Mesendoderm (in vitro differentiated cells): Measurements from ENCODE around the gene FLVCR1.
A peak's percentile ranks its signal among the peaks of the same experiment; 100 is the strongest.

Experiments
- DNase-seq: peaks from one replicate; pipeline ENCODE4 v3.0.0; 2013
- H2AK5ac ChIP-seq: 2 replicates; pipeline ENCODE4 v1.6.1; 2013; ENCODE audit warnings: low read length, inconsistent platforms
- H2BK120ac ChIP-seq: 2 replicates; pipeline ENCODE4 v1.6.1; 2013; ENCODE audit warnings: low read depth, mild to moderate bottlenecking, low read length, moderate library complexity, mixed read lengths
- H2BK15ac ChIP-seq: replicated peaks from 2 replicates; pipeline ENCODE4 v1.6.1; 2013; ENCODE audit warnings: low read depth, mild to moderate bottlenecking, moderate library complexity
- H2BK5ac ChIP-seq: 2 replicates; pipeline ENCODE4 v1.6.1; 2013; ENCODE audit warnings: low read length, inconsistent platforms
- H3K18ac ChIP-seq: 2 replicates; pipeline ENCODE4 v1.6.1; 2013; ENCODE audit warnings: mild to moderate bottlenecking, low read length, mixed read lengths
- H3K23ac ChIP-seq: one replicate; pipeline ENCODE4 v1.6.1; 2013; ENCODE audit warnings: low read length
- H3K27ac ChIP-seq: 2 replicates; pipeline ENCODE4 v1.5.1; 2013; ENCODE audit warnings: low read depth, mild to moderate bottlenecking, inconsistent platforms, low read length, moderate library complexity
- H3K27me3 ChIP-seq: 2 replicates; pipeline ENCODE4 v1.6.1; 2013; ENCODE audit warnings: low read length, control low read depth, mild to moderate bottlenecking, inconsistent platforms; ENCODE audit not compliant: insufficient read depth, poor library complexity
- H3K36me3 ChIP-seq: 2 replicates; pipeline ENCODE4 v1.6.1; 2013; ENCODE audit warnings: low read length, inconsistent platforms; ENCODE audit not compliant: control insufficient read depth, insufficient read depth
- H3K4ac ChIP-seq: one replicate; pipeline ENCODE4 v1.6.1; 2013; ENCODE audit warnings: low read depth, mild to moderate bottlenecking, low read length, moderate library complexity
- H3K4me1 ChIP-seq: 2 replicates; pipeline ENCODE4 v1.6.1; 2013; ENCODE audit warnings: low read depth, low read length, inconsistent platforms; ENCODE audit not compliant: control insufficient read depth
- H3K4me2 ChIP-seq: 2 replicates; pipeline ENCODE4 v1.6.1; 2013; ENCODE audit warnings: low read length
- H3K4me3 ChIP-seq: 2 replicates; pipeline ENCODE4 v1.5.1; 2013; ENCODE audit warnings: mild to moderate bottlenecking, low read length
- H3K56ac ChIP-seq: one replicate; pipeline ENCODE4 v1.6.1; 2013; ENCODE audit warnings: low read length
- H3K79me1 ChIP-seq: 2 replicates; pipeline ENCODE4 v1.6.1; 2013; ENCODE audit warnings: low read length, inconsistent platforms
- H3K79me2 ChIP-seq: 2 replicates; pipeline ENCODE4 v1.6.1; 2013; ENCODE audit warnings: mild to moderate bottlenecking, low read length; ENCODE audit not compliant: control insufficient read depth, insufficient read depth
- H3K9ac ChIP-seq: 2 replicates; pipeline ENCODE4 v1.6.1; 2013; ENCODE audit warnings: low read length, inconsistent platforms
- H4K5ac ChIP-seq: one replicate; pipeline ENCODE4 v1.6.1; 2013; ENCODE audit warnings: low read length
- H4K8ac ChIP-seq: one replicate; pipeline ENCODE4 v1.6.1; 2013; ENCODE audit warnings: low read depth, mild to moderate bottlenecking, control low read depth, low read length, moderate library complexity
- WGBS: extraction: QIAGEN DNeasy Blood & Tissue Kit; methylation state at CpG from one replicate; pipeline ENCODE4 v1.1.7; 2013; ENCODE audit warnings: low lambda C conversion rate, missing lambda C conversion rate; ENCODE audit not compliant: insufficient coverage; ENCODE audit errors: extremely low coverage; 5-methylcytosine and 5-hydroxymethylcytosine counted together

FLVCR1 gene

GRCh38 chr1:212878418-212878817 lies 20.3 kb downstream of the FLVCR1 start:
- Histone ChIP-seq H3K56ac (no peak overlapping the region), H3K9ac (no peak overlapping the region), H3K4me1 (no peaks in the 10 kb centered on the region), H2AK5ac (no peak overlapping the region), H3K23ac (no peak overlapping the region), H2BK15ac (no peak overlapping the region), H4K8ac (no peak overlapping the region), H4K5ac (no peak overlapping the region), H3K79me2 (peaks cover 3% of the 10 kb centered on the region), H2BK120ac (no peak overlapping the region), H3K4me3 (no peak overlapping the region), H3K4me2 (no peak overlapping the region), H3K36me3 (peaks cover 3% of the 10 kb centered on the region), H3K18ac (no peak overlapping the region), H3K4ac (no peak overlapping the region), H2BK5ac (no peak overlapping the region), H3K27me3 (no peaks in the 10 kb centered on the region), H3K27ac (no peak overlapping the region), H3K79me1 (no peaks in the 10 kb centered on the region)
- WGBS = no CpG with 5 or more reads among the region's 6 CpGs
- DNase-seq = no peak

DNA sequence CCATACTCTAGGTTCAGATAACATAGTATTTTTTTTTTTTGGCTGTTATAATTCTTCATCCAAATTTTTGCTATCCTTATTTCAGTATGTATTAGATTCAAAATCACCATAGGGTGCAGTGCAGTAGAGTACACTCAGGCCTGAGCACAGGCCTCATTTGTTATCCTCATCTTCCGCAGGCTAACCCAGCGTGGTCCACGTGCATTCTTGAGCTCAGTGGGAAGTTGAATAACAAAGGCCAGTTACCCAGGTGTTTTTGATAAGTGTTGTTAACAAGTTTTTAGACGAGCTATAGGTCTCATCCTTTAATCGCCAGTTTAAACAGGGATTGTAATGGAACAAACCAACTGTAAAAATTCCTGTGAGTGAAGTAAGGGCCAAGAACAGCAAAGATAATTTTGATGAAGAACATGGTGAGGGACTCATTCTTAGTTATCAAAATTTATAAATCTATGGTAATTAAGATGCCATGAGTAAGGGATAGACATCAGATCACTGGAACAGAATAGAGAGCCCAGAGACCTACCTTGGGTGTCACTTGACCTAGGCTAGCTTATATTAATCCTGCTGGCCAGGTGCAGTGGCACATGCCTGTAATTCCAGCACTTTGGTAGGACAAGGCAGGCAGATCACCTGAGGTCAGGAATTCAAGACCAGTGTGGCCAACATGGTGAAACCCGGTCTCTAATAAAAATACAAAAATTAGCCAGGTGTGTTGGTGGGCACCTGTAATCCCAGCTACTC lies 22.0 kb downstream of the FLVCR1 start:
- Histone ChIP-seq H3K79me1 (no peaks in the 10 kb centered on the region), H3K27me3 (no peaks in the 10 kb centered on the region)

GRCh38 chr1:212884592-212884991 lies 26.5 kb downstream of the FLVCR1 start:
- Histone ChIP-seq H4K8ac (no peak overlapping the region), H3K36me3 (peaks cover 3% of the 10 kb centered on the region), H2BK5ac (no peak overlapping the region)

More for the DNA sequence above, 22.0 kb downstream of the FLVCR1 start:
- H4K5ac ChIP-seq = no peak overlapping the region
- H4K8ac ChIP-seq = no peak overlapping the region
- WGBS = no CpG with 5 or more reads among the region's 6 CpGs
- no peak overlapping the region for H3K23ac ChIP-seq
- H3K27ac ChIP-seq = peak overlapping the region; percentile 28
- no peak overlapping the region for H3K56ac ChIP-seq
- no peak overlapping the region for H3K9ac ChIP-seq
- H3K36me3 ChIP-seq = peaks cover 2% of the 10 kb centered on the region
- peak; percentile 20 for DNase-seq
- no peak overlapping the region for H2BK5ac ChIP-seq
- no peak overlapping the region for H2BK15ac ChIP-seq
- no peak overlapping the region for H3K4ac ChIP-seq
- H3K4me1 ChIP-seq = no peaks in the 10 kb centered on the region
- no peak overlapping the region for H3K4me2 ChIP-seq
- no peak overlapping the region for H3K18ac ChIP-seq
- no peak overlapping the region for H3K4me3 ChIP-seq
- no peaks in the 10 kb centered on the region for H3K79me2 ChIP-seq
- no peak overlapping the region for H2BK120ac ChIP-seq
- no peak overlapping the region for H2AK5ac ChIP-seq

GRCh38 chr1:212892108-212892507 lies 34.0 kb downstream of the FLVCR1 start:
- WGBS = no CpG with 5 or more reads among the region's 1 CpG
- Histone ChIP-seq H2BK5ac (no peak overlapping the region), H2BK15ac (no peak overlapping the region), H3K9ac (no peak overlapping the region), H3K27me3 (no peaks in the 10 kb centered on the region), H3K4me3 (no peak overlapping the region), H4K5ac (no peak overlapping the region), H3K4me1 (no peaks in the 10 kb centered on the region), H3K36me3 (peaks cover 11% of the 10 kb centered on the region), H2AK5ac (no peak overlapping the region), H4K8ac (no peak overlapping the region), H2BK120ac (no peak overlapping the region), H3K4ac (no peak overlapping the region), H3K18ac (no peak overlapping the region), H3K79me1 (no peaks in the 10 kb centered on the region), H3K27ac (no peak overlapping the region), H3K4me2 (no peak overlapping the region), H3K23ac (no peak overlapping the region), H3K79me2 (no peaks in the 10 kb centered on the region), H3K56ac (no peak overlapping the region)
- DNase-seq = no peak

More at GRCh38 chr1:212884592-212884991, 26.5 kb downstream of the FLVCR1 start:
- no peak overlapping the region for H3K9ac ChIP-seq
- no peak for DNase-seq
- H3K4me3 ChIP-seq = no peak overlapping the region
- no peak overlapping the region for H2BK15ac ChIP-seq
- no peak overlapping the region for H4K5ac ChIP-seq
- no peak overlapping the region for H3K4me2 ChIP-seq
- H3K79me1 ChIP-seq = no peaks in the 10 kb centered on the region
- H2AK5ac ChIP-seq = no peak overlapping the region
- H3K23ac ChIP-seq = no peak overlapping the region
- H3K27me3 ChIP-seq = no peaks in the 10 kb centered on the region
- no peak overlapping the region for H3K18ac ChIP-seq
- H3K4ac ChIP-seq = no peak overlapping the region
- no peak overlapping the region for H3K27ac ChIP-seq
- H2BK120ac ChIP-seq = no peak overlapping the region
- no peak overlapping the region for H3K56ac ChIP-seq
- no CpG with 5 or more reads among the region's 4 CpGs for WGBS
- no peaks in the 10 kb centered on the region for H3K79me2 ChIP-seq
- H3K4me1 ChIP-seq = no peaks in the 10 kb centered on the region

DNA sequence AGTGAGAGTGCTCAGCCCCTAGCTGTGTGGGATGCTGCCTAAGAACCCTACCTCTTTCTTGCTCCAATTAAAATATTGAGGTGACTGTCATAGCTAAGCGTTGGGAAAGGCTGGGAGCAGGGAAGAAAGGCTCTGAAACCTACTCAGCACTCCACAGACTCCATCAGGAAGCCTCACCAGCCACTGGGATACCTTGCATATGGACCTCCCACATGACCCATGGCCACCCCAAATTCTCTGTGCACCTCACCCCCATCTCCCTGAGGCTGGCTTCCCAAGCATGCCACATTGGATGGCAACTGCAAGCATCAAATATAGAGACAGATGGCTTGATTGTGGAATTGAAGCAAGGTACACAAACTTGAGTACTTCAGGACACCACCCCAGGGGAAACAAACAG lies 41.8 kb downstream of the FLVCR1 start:
- H3K9ac ChIP-seq = no peak overlapping the region
- no peak overlapping the region for H4K5ac ChIP-seq
- H3K23ac ChIP-seq = no peak overlapping the region
- WGBS = no CpG with 5 or more reads among the region's 1 CpG
- H3K27ac ChIP-seq = no peak overlapping the region
- H3K4me2 ChIP-seq = no peak overlapping the region
- H2AK5ac ChIP-seq = no peak overlapping the region
- H3K27me3 ChIP-seq = no peaks in the 10 kb centered on the region
- H4K8ac ChIP-seq = no peak overlapping the region
- H3K79me2 ChIP-seq = peaks cover 14% of the 10 kb centered on the region
- no peak overlapping the region for H2BK120ac ChIP-seq
- no peak overlapping the region for H3K4ac ChIP-seq
- H2BK15ac ChIP-seq = no peak overlapping the region
- H3K18ac ChIP-seq = no peak overlapping the region
- peaks cover 2% of the 10 kb centered on the region for H3K4me1 ChIP-seq
- no peak overlapping the region for H2BK5ac ChIP-seq
- no peak overlapping the region for H3K4me3 ChIP-seq
- H3K56ac ChIP-seq = no peak overlapping the region
- no peaks in the 10 kb centered on the region for H3K79me1 ChIP-seq
- DNase-seq = peak; percentile 30
- H3K36me3 ChIP-seq = peaks cover 7% of the 10 kb centered on the region

DNA sequence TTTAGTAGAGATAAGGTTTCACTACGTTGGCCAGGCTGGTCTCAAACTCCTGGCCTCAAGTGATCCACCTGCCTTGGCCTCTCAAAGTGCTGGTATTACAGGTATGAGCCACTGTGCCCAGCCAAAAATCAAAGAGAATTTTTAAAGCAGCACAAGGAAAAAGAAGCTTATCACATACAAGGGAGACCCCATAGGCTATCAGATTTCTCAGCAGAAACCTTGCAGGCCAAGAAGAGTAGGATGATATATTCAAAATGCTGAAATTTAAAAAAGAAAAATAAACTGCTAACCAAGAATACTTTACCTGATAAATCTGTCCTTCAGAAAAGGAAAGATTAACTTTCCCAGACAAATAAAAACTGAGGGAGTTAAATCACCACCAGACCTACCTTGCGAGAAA lies 43.2 kb downstream of the FLVCR1 start:
- H3K79me1 ChIP-seq = no peaks in the 10 kb centered on the region
- peaks cover 4% of the 10 kb centered on the region for H3K36me3 ChIP-seq
- DNase-seq = no peak
- H3K4me2 ChIP-seq = no peak overlapping the region
- no peak overlapping the region for H3K56ac ChIP-seq
- H3K79me2 ChIP-seq = peaks cover 20% of the 10 kb centered on the region
- WGBS = no CpG with 5 or more reads among the region's 2 CpGs
- H4K5ac ChIP-seq = no peak overlapping the region
- no peak overlapping the region for H3K18ac ChIP-seq
- no peak overlapping the region for H2AK5ac ChIP-seq
- no peak overlapping the region for H2BK120ac ChIP-seq
- H3K4me1 ChIP-seq = peaks cover 2% of the 10 kb centered on the region
- no peak overlapping the region for H3K23ac ChIP-seq
- no peak overlapping the region for H2BK15ac ChIP-seq
- H3K4ac ChIP-seq = no peak overlapping the region
- no peaks in the 10 kb centered on the region for H3K27me3 ChIP-seq
- H4K8ac ChIP-seq = no peak overlapping the region
- no peak overlapping the region for H2BK5ac ChIP-seq
- H3K9ac ChIP-seq = no peak overlapping the region
- no peak overlapping the region for H3K27ac ChIP-seq
- no peak overlapping the region for H3K4me3 ChIP-seq
